AG10803 (cell line): ENCODE data around the gene STAM2.
"Not testable (repeated sequence)": the region's sequence is repeated elsewhere in the genome, so short reads cannot be mapped to it uniquely, and the experiment has no call there.

Experiments used
- DNase-seq: peaks from one replicate; pipeline ENCODE4 v3.0.0; 2010; ENCODE audit warnings: low read depth
- H3K4me3 ChIP-seq: 2 replicates; pipeline ENCODE4 v1.5.1; 2011; ENCODE audit warnings: mild to moderate bottlenecking, low read length, control low read depth
- CTCF ChIP-seq: conservative IDR thresholded peaks from 2 replicates; pipeline ENCODE4 v1.5.1; 2011; ENCODE audit warnings: mild to moderate bottlenecking, low read length, control low read depth, inconsistent platforms

Gene STAM2

GRCh38 chr2:152093464-152093863 lies 82.1 kb downstream of the STAM2 start:
- no peak overlapping the region for H3K4me3 ChIP-seq
- TF ChIP-seq CTCF: no peak
- no peak for DNase-seq

- DNase-seq: no peak
- TF ChIP-seq CTCF: no peak
- no peak overlapping the region for H3K4me3 ChIP-seq
Observed at GRCh38 chr2:152092095-152092494, 83.5 kb downstream of the STAM2 start.

GRCh38 chr2:152090726-152091125 lies 84.8 kb downstream of the STAM2 start:
- DNase-seq, H3K4me3 ChIP-seq: not testable (repeated sequence)

- H3K4me3 ChIP-seq: no peak overlapping the region
- DNase-seq: no peak
- no peak for TF ChIP-seq CTCF
Observed at GRCh38 chr2:152089238-152089637, 86.3 kb downstream of the STAM2 start.

GRCh38 chr2:152088006-152088405 lies 87.6 kb downstream of the STAM2 start:
- no peak for DNase-seq
- no peak for TF ChIP-seq CTCF
- H3K4me3 ChIP-seq: no peak overlapping the region

- TF ChIP-seq CTCF: no peak
- DNase-seq: no peak
- H3K4me3 ChIP-seq: no peak overlapping the region
Observed at GRCh38 chr2:152086231-152086630, 89.3 kb downstream of the STAM2 start.

GRCh38 chr2:152084076-152084475 lies 91.5 kb downstream of the STAM2 start:
- no peak for TF ChIP-seq CTCF
- no peak for DNase-seq
- no peak overlapping the region for H3K4me3 ChIP-seq
